Measurements from ENCODE around the gene ST6GALNAC6. TPM values are rescaled to one million over a fixed set of nuclear protein-coding genes. Genes with fewer than 3 reads are reported as not detected.

The ST6GALNAC6 gene
- total RNA-seq, 1 experiment from 2014 or later = 24.5 TPM

DNA sequence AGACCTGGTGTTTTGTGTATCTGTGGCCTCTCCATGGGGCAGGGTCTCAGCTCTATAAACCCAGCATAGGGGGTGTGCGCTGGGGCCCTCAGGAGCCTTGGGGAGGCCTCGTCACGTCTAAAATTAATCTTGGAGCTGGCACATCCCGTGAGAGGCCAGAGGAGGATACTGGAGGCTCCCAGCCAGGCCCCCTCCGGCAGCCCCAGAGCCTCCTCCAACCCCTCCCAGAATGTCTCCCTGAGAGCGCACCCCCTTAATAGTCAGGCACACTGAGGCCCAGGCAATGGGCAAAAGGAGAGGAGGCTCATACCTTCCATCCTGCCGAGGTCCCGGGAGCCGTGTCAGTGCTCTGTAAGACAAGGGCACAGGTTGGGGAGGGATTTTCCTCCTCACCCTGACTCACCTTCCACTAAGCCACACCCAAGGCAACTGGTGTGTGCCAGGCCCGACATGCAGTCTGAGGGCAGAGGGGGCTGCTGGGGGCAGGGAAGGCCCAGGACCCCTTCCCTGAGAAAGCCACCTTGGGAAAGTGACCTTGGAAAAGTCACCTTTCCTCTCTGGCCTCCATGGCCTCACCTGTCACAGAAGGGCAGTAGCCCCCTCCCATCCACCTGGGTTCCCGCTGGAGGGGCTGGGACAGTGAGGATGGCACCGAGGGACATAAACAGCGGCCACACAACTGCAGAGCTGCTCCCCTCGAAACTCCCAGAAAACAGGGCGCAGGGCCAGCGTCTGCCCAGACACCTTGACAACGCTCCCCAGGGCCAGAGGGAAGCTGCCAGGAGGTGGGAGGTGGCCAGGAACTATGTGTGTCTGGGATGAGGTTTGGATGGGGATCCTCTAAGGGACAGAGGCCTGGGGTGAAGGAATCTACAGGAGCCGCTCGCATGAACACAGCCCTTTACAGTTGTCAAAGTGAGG lies 24.8 kb downstream of the ST6GALNAC6 start:
- H3K36me3 ChIP-seq (ENCODE audit: control insufficient read depth in 1 of 2, insufficient read depth in 2 of 2, low read length in 2 of 2) = no peaks in the 10 kb centered on the region
- no peak overlapping the region for H2AFZ ChIP-seq (ENCODE audit: low read depth, low read length, poor library complexity, severe bottlenecking)
- peaks cover 14 to 51% of the 10 kb centered on the region in 2 experiments for H3K4me1 ChIP-seq (ENCODE audit: control insufficient read depth in 1 of 2, insufficient read depth in 2 of 2, low read length in 2 of 2)
- no peaks in the 10 kb centered on the region for H3K9me2 ChIP-seq (ENCODE audit: insufficient read depth)
- H3K27ac ChIP-seq (ENCODE audit: low read depth, low read length) = no peak overlapping the region
- no peaks in the 10 kb centered on the region; the same call in 1 of the 2 replicates for H3K79me2 ChIP-seq (ENCODE audit: insufficient read depth, low read length)
- peak overlapping the region; percentile 1; the same call in 1 of the 2 replicates for H3K9ac ChIP-seq (ENCODE audit: low read length)
- no peak overlapping the region for H3K4me3 ChIP-seq (replicated peaks in 1 of 2; ENCODE audit: low read depth in 1 of 2, low read length in 2 of 2)
- RAD21 ChIA-PET (ENCODE audit: low non-redundant PET in 1 of 2, low total read pairs in 2 of 2, uncharacterized antibody in 2 of 2, unreplicated experiment in 2 of 2) = no interaction called here
- no TSS peak for BruUV-seq (replicated peaks)
- H3K9me3 ChIP-seq (ENCODE audit: control insufficient read depth in 1 of 2, insufficient read depth in 1 of 2, low read depth in 1 of 2, low read length in 2 of 2) = no peaks in the 10 kb centered on the region
- H3K27me3 ChIP-seq (ENCODE audit: insufficient read depth, low read length) = no peaks in the 10 kb centered on the region
- no peaks in the 10 kb centered on the region for H4K20me1 ChIP-seq (ENCODE audit: insufficient read depth)
- ATAC-seq (no peak), DNase-seq (ENCODE audit: low read depth, low spot score) (no peak)
- intact Hi-C loops (cut with micrococcal nuclease) = no loop called here
- H3K4me2 ChIP-seq (ENCODE audit: low read length) = peak overlapping the region; percentile 40
- TF ChIP-seq YY1 (IDR thresholded peaks at IDR 0.05; ENCODE audit: extremely low read depth, insufficient replicate concordance, low read depth, low read length) = no peak
- TF ChIP-seq ZNF274 (IDR thresholded peaks at IDR 0.05; ENCODE audit: low read depth, low read length) = no peak
- no peak for TF ChIP-seq EGR1 (IDR thresholded peaks at IDR 0.05; ENCODE audit: low read depth)
- TF ChIP-seq POLR2AphosphoS5 (IDR thresholded peaks at IDR 0.05; ENCODE audit: low read depth, low read length) = no peak
- TF ChIP-seq, protein P1, sequence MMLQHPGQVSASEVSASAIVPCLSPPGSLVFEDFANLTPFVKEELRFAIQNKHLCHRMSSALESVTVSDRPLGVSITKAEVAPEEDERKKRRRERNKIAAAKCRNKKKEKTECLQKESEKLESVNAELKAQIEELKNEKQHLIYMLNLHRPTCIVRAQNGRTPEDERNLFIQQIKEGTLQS (IDR thresholded peaks at IDR 0.05) = no peak
- no peak for TF ChIP-seq POLR2A (IDR thresholded peaks at IDR 0.05; ENCODE audit: borderline replicate concordance, extremely low read depth, insufficient read depth, insufficient read length)
- TF ChIP-seq EZH2 (IDR thresholded peaks at IDR 0.05) = no peak
- no peak for TF ChIP-seq RAD21 (IDR thresholded peaks at IDR 0.05; ENCODE audit: low read depth)
- TF ChIP-seq, protein P2, sequence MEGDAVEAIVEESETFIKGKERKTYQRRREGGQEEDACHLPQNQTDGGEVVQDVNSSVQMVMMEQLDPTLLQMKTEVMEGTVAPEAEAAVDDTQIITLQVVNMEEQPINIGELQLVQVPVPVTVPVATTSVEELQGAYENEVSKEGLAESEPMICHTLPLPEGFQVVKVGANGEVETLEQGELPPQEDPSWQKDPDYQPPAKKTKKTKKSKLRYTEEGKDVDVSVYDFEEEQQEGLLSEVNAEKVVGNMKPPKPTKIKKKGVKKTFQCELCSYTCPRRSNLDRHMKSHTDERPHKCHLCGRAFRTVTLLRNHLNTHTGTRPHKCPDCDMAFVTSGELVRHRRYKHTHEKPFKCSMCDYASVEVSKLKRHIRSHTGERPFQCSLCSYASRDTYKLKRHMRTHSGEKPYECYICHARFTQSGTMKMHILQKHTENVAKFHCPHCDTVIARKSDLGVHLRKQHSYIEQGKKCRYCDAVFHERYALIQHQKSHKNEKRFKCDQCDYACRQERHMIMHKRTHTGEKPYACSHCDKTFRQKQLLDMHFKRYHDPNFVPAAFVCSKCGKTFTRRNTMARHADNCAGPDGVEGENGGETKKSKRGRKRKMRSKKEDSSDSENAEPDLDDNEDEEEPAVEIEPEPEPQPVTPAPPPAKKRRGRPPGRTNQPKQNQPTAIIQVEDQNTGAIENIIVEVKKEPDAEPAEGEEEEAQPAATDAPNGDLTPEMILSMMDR (IDR thresholded peaks at IDR 0.05 in 2 of 3, conservative IDR thresholded peaks at IDR 0.05 in 1 of 3; ENCODE audit: borderline replicate concordance in 1 of 3, insufficient read depth in 1 of 3, low read depth in 2 of 3, low read length in 2 of 3) = no peak
- TF ChIP-seq ELF1 (IDR thresholded peaks at IDR 0.05; ENCODE audit: borderline replicate concordance, low read depth) = no peak
- TF ChIP-seq SRF (IDR thresholded peaks at IDR 0.05; ENCODE audit: low read depth) = no peak
- no peak for TF ChIP-seq FOSL1 (IDR thresholded peaks at IDR 0.05; ENCODE audit: low read depth)
- TF ChIP-seq CBX3 (IDR thresholded peaks at IDR 0.05; ENCODE audit: low read depth) = no peak
- TF ChIP-seq SIN3A (IDR thresholded peaks at IDR 0.05; ENCODE audit: low read depth) = no peak
- no peak for TF ChIP-seq ZFX (IDR thresholded peaks at IDR 0.05)
- TF ChIP-seq EZH2phosphoT487 (IDR thresholded peaks at IDR 0.05; ENCODE audit: borderline replicate concordance) = no peak
- TF ChIP-seq, protein P3, sequence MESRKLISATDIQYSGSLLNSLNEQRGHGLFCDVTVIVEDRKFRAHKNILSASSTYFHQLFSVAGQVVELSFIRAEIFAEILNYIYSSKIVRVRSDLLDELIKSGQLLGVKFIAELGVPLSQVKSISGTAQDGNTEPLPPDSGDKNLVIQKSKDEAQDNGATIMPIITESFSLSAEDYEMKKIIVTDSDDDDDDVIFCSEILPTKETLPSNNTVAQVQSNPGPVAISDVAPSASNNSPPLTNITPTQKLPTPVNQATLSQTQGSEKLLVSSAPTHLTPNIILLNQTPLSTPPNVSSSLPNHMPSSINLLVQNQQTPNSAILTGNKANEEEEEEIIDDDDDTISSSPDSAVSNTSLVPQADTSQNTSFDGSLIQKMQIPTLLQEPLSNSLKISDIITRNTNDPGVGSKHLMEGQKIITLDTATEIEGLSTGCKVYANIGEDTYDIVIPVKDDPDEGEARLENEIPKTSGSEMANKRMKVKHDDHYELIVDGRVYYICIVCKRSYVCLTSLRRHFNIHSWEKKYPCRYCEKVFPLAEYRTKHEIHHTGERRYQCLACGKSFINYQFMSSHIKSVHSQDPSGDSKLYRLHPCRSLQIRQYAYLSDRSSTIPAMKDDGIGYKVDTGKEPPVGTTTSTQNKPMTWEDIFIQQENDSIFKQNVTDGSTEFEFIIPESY (IDR thresholded peaks at IDR 0.05; ENCODE audit: extremely low read depth, insufficient replicate concordance, low read length) = no peak
- no peak for TF ChIP-seq CEBPB (IDR thresholded peaks at IDR 0.05; ENCODE audit: low read depth)
- no peak for TF ChIP-seq TCF7L2 (IDR thresholded peaks at IDR 0.05; ENCODE audit: borderline replicate concordance, extremely low read depth, insufficient read depth, insufficient read length)
- no peak for TF ChIP-seq JUND (IDR thresholded peaks at IDR 0.05)
- POLR2A ChIA-PET = interaction anchor here (0.6 to 0.8 kb wide), 2 partner anchors 32 to 264 kb away, joined by 3 read pairs; no protein-coding TSS in a partner anchor
- CTCF ChIA-PET = interaction anchor here (1.7 kb wide), 1 partner anchor 47 kb away, joined by 6 read pairs; no protein-coding TSS in a partner anchor
